HepG2 (cell line): ENCODE measurements around the gene MARCHF6. TPM values are rescaled to one million over a fixed set of nuclear protein-coding genes. Genes with fewer than 3 reads are reported as not detected.

ENCODE experiments used
- CEBPG ChIP-seq: IDR thresholded peaks from 2 replicates; pipeline ENCODE4 v1.6.1; 2016
- ERF ChIP-seq: IDR thresholded peaks from 2 replicates; pipeline ENCODE4 v1.6.1; 2018; ENCODE audit warnings: missing biosample characterization, missing genetic modification reagents
- HMG20A ChIP-seq: IDR thresholded peaks from 2 replicates; pipeline ENCODE4 v1.6.1; 2016; ENCODE audit warnings: borderline replicate concordance
- HNRNPUL1 ChIP-seq: fragments of 200-400 bp; formaldehyde crosslinking; IDR thresholded peaks from 2 replicates; pipeline ENCODE4 v1.6.1; 2017; ENCODE audit warnings: low read depth, mild to moderate bottlenecking, low read length, moderate library complexity
- KAT7 ChIP-seq: IDR thresholded peaks from 2 replicates; pipeline ENCODE4 v1.6.1; 2018; ENCODE audit warnings: borderline replicate concordance, missing compliant biosample characterization
- KDM5B ChIP-seq: sonication (generic); formaldehyde crosslinking; IDR thresholded peaks from 2 replicates; pipeline ENCODE4 v1.4.0; 2020; ENCODE audit warnings: missing genetic modification reagents, mild to moderate bottlenecking, borderline replicate concordance
- MIXL1 ChIP-seq: IDR thresholded peaks from 2 replicates; pipeline ENCODE4 v1.6.1; 2016
- NFRKB ChIP-seq: fragments of 450-650 bp; IDR thresholded peaks from 2 replicates; pipeline ENCODE4 v1.6.1; 2017
- NR1H2 ChIP-seq: sonication (generic); formaldehyde crosslinking; IDR thresholded peaks from 2 replicates; pipeline ENCODE4 v1.8.1; 2022; ENCODE audit warnings: low read depth, missing genetic modification reagents, borderline replicate concordance
- PAWR ChIP-seq: sonication (generic); formaldehyde crosslinking; IDR thresholded peaks from 2 replicates; pipeline ENCODE4 v1.4.0; 2020; ENCODE audit warnings: missing genetic modification reagents, mild to moderate bottlenecking, borderline replicate concordance
- RNF2 ChIP-seq: fragments of 450-650 bp; conservative IDR thresholded peaks from 2 replicates; pipeline ENCODE4 v1.6.1; 2016; ENCODE audit warnings: low read depth
- SMAD1 ChIP-seq: sonication (generic); formaldehyde crosslinking; IDR thresholded peaks from 2 replicates; pipeline ENCODE4 v1.4.0; 2020; ENCODE audit warnings: missing genetic modification reagents, low read depth, mild to moderate bottlenecking, borderline replicate concordance
- SNAI1 ChIP-seq: sonication (generic); formaldehyde crosslinking; IDR thresholded peaks from 2 replicates; pipeline ENCODE4 v1.5.0; 2020; ENCODE audit warnings: mild to moderate bottlenecking, missing genetic modification reagents, borderline replicate concordance
- ZC3H13 ChIP-seq: sonication (generic); formaldehyde crosslinking; IDR thresholded peaks from 2 replicates; pipeline ENCODE4 v1.8.1; 2023; ENCODE audit warnings: mild to moderate bottlenecking, missing genetic modification reagents, moderate library complexity
- ZNF616 ChIP-seq: sonication (generic); formaldehyde crosslinking; IDR thresholded peaks from 2 replicates; pipeline ENCODE4 v1.5.0; 2020; ENCODE audit warnings: low read depth, mild to moderate bottlenecking, missing genetic modification reagents
- ZNF83 ChIP-seq: sonication (generic); formaldehyde crosslinking; IDR thresholded peaks from 2 replicates; pipeline ENCODE4 v1.4.0; 2020; ENCODE audit warnings: missing genetic modification reagents, mild to moderate bottlenecking, borderline replicate concordance
- ZSCAN31 ChIP-seq: sonication (generic); formaldehyde crosslinking; IDR thresholded peaks from 2 replicates; pipeline ENCODE4 v1.5.0; 2020; ENCODE audit warnings: low read depth, mild to moderate bottlenecking, missing genetic modification reagents
- polyA plus RNA-seq, 8 experiments: library from polyadenylated mRNA; depleted of rRNA in 3 of 8; stranded (reverse) in 7 of 8; unstranded in 1 of 8; fragments of >200 nt; fragmentation: Illumina TruSeq in 4 of 8; extraction: Trizol in 4 of 8; gene quantifications; 2 replicates each; pipeline versions ENCODE4 v1.2.1 to v1.2.3, GENCODE V29; 2011 to 2016; ENCODE audit warnings: low read depth in 4 of 8, missing spikeins in 1 of 8, mixed read lengths in 1 of 8; ENCODE audit not compliant: insufficient read depth in 1 of 8
- total RNA-seq, 5 experiments: library from RNA; depleted of rRNA; stranded (reverse); fragments of >200 nt; fragmentation: Illumina TruSeq; extraction: Trizol; gene quantifications; 2 replicates each; pipeline ENCODE4 v1.2.3, GENCODE V29; 2016; ENCODE audit warnings: low read depth in 1 of 5
- TF ChIP-seq, protein P1 (sequence below): IDR thresholded peaks from 2 replicates; pipeline ENCODE4 v1.6.1; 2016; ENCODE audit warnings: missing compliant biosample characterization, missing genetic modification reagents, borderline replicate concordance
- TF ChIP-seq, protein P2 (sequence below): sonication (generic); formaldehyde crosslinking; IDR thresholded peaks from 2 replicates; pipeline ENCODE4 v1.4.0; 2020; ENCODE audit warnings: low read depth, mild to moderate bottlenecking, missing genetic modification reagents
- TF ChIP-seq, protein P3 (sequence below): IDR thresholded peaks from 2 replicates; pipeline ENCODE4 v1.6.1; 2016; ENCODE audit warnings: low read depth
- TF ChIP-seq, protein P4 (sequence below): sonication (generic); formaldehyde crosslinking; IDR thresholded peaks from 2 replicates; pipeline ENCODE4 v1.4.0; 2020; ENCODE audit warnings: missing genetic modification reagents, borderline replicate concordance

MARCHF6 gene
- total and polyA plus RNA-seq, 2 of the 13 experiments (the other 11 are each of a cell fraction or from before 2014, with no cell fraction given) = 48.6 to 107 TPM

DNA sequence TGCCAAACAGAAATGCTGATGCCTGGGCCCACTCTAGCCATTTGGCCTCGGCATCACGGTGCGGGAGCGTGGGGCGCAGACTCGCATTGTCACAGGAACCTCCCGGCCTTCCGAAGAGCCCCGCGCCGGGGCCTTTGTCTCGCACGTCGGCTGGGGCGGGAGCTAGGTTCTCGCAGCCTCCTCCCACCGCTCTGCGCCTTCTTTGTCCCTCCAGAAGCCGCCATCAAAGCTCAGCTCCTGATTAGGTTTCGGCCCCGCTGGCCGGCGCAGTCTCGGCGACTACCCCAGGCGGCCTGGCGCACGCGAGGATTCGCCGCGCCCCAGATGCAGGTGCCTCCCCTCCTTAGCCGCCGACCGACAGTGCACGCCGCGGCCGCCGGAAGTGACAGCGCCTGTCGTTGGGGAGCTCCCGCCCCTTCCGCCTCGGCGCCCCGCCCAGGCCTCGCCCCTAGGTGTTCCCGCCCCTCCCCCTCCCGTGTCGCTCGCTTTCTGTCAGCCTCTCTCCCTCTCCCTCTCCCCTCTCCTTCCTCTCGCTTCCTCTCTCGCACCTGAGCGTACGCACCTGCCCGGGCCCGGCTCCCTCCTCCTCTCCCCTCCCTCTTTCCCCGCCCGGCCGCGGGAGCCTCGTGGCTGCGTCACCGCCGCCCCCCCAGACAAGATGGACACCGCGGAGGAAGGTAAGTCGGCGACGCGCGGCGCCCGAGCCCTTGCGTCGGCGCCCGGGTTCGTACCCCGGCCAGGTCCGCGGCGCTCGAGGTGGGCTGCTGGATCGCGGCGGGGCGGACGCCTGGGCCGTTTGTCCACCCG, at the start of gene MARCHF6 (continued):
- TF ChIP-seq HMG20A (CRISPR knock-in tag) (no peak), KDM5B (CRISPR knock-in tag) (peak; percentile 94), NR1H2 (CRISPR knock-in tag) (no peak; the same call in 1 of the 2 replicates), NFRKB (no peak), MIXL1 (CRISPR knock-in tag) (peak; percentile 25; the same call in 1 of the 2 replicates), RNF2 (0 out of 2 replicates have a peak, but pooled peaks have one; percentile 58), KAT7 (peak; percentile 91), CEBPG (no peak), SNAI1 (CRISPR knock-in tag) (peak; percentile 92; the same call in 1 of the 2 replicates), ZNF83 (CRISPR knock-in tag) (no peak), ZSCAN31 (CRISPR knock-in tag) (peak; percentile 78; the same call in 1 of the 2 replicates), PAWR (CRISPR knock-in tag) (no peak), ZC3H13 (peak; percentile 73; the same call in 1 of the 2 replicates), ZNF616 (CRISPR knock-in tag) (peak; percentile 64; the same call in 1 of the 2 replicates), SMAD1 (CRISPR knock-in tag) (no peak), HNRNPUL1 (no peak), ERF (peak; percentile 86; the same call in 1 of the 2 replicates)
- TF ChIP-seq, protein P1, sequence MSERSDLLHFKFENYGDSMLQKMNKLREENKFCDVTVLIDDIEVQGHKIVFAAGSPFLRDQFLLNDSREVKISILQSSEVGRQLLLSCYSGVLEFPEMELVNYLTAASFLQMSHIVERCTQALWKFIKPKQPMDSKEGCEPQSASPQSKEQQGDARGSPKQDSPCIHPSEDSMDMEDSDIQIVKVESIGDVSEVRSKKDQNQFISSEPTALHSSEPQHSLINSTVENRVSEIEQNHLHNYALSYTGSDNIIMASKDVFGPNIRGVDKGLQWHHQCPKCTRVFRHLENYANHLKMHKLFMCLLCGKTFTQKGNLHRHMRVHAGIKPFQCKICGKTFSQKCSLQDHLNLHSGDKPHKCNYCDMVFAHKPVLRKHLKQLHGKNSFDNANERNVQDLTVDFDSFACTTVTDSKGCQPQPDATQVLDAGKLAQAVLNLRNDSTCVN = peak; percentile 71; the same call in 1 of the 2 replicates
- TF ChIP-seq, protein P2, sequence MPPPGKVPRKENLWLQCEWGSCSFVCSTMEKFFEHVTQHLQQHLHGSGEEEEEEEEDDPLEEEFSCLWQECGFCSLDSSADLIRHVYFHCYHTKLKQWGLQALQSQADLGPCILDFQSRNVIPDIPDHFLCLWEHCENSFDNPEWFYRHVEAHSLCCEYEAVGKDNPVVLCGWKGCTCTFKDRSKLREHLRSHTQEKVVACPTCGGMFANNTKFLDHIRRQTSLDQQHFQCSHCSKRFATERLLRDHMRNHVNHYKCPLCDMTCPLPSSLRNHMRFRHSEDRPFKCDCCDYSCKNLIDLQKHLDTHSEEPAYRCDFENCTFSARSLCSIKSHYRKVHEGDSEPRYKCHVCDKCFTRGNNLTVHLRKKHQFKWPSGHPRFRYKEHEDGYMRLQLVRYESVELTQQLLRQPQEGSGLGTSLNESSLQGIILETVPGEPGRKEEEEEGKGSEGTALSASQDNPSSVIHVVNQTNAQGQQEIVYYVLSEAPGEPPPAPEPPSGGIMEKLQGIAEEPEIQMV (CRISPR knock-in tag) = peak; percentile 43; the same call in 1 of the 2 replicates
- TF ChIP-seq, protein P3, sequence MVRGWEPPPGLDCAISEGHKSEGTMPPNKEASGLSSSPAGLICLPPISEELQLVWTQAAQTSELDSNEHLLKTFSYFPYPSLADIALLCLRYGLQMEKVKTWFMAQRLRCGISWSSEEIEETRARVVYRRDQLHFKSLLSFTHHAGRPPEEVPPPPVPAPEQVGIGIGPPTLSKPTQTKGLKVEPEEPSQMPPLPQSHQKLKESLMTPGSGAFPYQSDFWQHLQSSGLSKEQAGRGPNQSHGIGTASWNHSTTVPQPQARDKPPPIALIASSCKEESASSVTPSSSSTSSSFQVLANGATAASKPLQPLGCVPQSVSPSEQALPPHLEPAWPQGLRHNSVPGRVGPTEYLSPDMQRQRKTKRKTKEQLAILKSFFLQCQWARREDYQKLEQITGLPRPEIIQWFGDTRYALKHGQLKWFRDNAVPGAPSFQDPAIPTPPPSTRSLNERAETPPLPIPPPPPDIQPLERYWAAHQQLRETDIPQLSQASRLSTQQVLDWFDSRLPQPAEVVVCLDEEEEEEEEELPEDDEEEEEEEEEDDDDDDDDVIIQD (CRISPR knock-in tag) = no peak
- TF ChIP-seq, protein P4, sequence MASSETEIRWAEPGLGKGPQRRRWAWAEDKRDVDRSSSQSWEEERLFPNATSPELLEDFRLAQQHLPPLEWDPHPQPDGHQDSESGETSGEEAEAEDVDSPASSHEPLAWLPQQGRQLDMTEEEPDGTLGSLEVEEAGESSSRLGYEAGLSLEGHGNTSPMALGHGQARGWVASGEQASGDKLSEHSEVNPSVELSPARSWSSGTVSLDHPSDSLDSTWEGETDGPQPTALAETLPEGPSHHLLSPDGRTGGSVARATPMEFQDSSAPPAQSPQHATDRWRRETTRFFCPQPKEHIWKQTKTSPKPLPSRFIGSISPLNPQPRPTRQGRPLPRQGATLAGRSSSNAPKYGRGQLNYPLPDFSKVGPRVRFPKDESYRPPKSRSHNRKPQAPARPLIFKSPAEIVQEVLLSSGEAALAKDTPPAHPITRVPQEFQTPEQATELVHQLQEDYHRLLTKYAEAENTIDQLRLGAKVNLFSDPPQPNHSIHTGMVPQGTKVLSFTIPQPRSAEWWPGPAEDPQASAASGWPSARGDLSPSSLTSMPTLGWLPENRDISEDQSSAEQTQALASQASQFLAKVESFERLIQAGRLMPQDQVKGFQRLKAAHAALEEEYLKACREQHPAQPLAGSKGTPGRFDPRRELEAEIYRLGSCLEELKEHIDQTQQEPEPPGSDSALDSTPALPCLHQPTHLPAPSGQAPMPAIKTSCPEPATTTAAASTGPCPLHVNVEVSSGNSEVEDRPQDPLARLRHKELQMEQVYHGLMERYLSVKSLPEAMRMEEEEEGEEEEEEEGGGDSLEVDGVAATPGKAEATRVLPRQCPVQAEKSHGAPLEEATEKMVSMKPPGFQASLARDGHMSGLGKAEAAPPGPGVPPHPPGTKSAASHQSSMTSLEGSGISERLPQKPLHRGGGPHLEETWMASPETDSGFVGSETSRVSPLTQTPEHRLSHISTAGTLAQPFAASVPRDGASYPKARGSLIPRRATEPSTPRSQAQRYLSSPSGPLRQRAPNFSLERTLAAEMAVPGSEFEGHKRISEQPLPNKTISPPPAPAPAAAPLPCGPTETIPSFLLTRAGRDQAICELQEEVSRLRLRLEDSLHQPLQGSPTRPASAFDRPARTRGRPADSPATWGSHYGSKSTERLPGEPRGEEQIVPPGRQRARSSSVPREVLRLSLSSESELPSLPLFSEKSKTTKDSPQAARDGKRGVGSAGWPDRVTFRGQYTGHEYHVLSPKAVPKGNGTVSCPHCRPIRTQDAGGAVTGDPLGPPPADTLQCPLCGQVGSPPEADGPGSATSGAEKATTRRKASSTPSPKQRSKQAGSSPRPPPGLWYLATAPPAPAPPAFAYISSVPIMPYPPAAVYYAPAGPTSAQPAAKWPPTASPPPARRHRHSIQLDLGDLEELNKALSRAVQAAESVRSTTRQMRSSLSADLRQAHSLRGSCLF (CRISPR knock-in tag) = peak; percentile 67; the same call in 1 of the 2 replicates
